ENCODE results near the gene OAT.

- TF ChIP-seq HOXA7 (CRISPR knock-in tag; IDR thresholded peaks at IDR 0.05) (no peak), HDAC2 (IDR thresholded peaks at IDR 0.05) (no peak), CTCF (IDR thresholded peaks at IDR 0.05) (no peak), POLR2A (IDR thresholded peaks at IDR 0.05; ENCODE audit: low read length) (no peak), REST (IDR thresholded peaks at IDR 0.05) (no peak), EP300 (IDR thresholded peaks at IDR 0.05) (no peak), MYC (IDR thresholded peaks at IDR 0.05; ENCODE audit: borderline replicate concordance, low read length) (no peak), PBX3 (IDR thresholded peaks at IDR 0.05) (no peak), EHMT2 (IDR thresholded peaks at IDR 0.05; ENCODE audit: low read depth) (no peak), BHLHE40 (IDR thresholded peaks at IDR 0.05; ENCODE audit: low read depth, low read length) (no peak), RFX5 (IDR thresholded peaks at IDR 0.05) (no peak), JUNB (IDR thresholded peaks at IDR 0.05) (no peak)
Measured at GRCh38 chr10:124348801-124349200, 69.9 kb downstream of the OAT start.

Measured in A549 (cell line).